Measurements from ENCODE around the gene HIGD2A. TPM values are rescaled to one million over a fixed set of nuclear protein-coding genes. Genes with fewer than 3 reads are reported as not detected.
A peak's percentile ranks its signal among the peaks of the same experiment; 100 is the strongest.

Gene HIGD2A
- total RNA-seq, 6 donors from 2014 or later: 46.5 to 108 (median 93.6) TPM

- H3K27me3 ChIP-seq: peaks cover 0 to 6% (median 0%) of the 10 kb centered on the region in 4 donors
- TF ChIP-seq POLR2AphosphoS5 (IDR thresholded peaks at IDR 0.05): peak; percentile 68 to 99
- TF ChIP-seq CTCF (IDR thresholded peaks at IDR 0.05): peak in 4 of 6 experiments; percentile 11 to 47 (median 20)
- peak in 3 of 4 donors; percentile 39 to 97 (median 90) for TF ChIP-seq POLR2A (IDR thresholded peaks at IDR 0.05)
- TF ChIP-seq EP300 (IDR thresholded peaks at IDR 0.05): peak in 1 of 4 donors; percentile 2
- peaks cover 21 to 44% (median 28%) of the 10 kb centered on the region in 4 donors for H3K4me1 ChIP-seq
- H3K27ac ChIP-seq: peak within 1 kb of the TSS; percentile 62 to 90 (median 85)
- H3K36me3 ChIP-seq: peaks cover 0 to 23% (median 9%) of the 10 kb centered on the region in 4 donors
- ATAC-seq (ENCODE audit: low FRiP score in 2 of 2): peak; percentile 97 to 98
- peak; percentile 97 for DNase-seq
- H3K9me3 ChIP-seq: no peaks in the 10 kb centered on the region
- peak within 1 kb of the TSS; percentile 85 to 98 (median 96) for H3K4me3 ChIP-seq
- WGBS, 2 donors: 2 to 3% methylated on average over 19 to 39 of the region's 56 CpGs
Observed at GRCh38 chr5:176361437-176362232, 26.9 kb upstream of the HIGD2A start, which contains the start of gene KIAA1191. Gene KIAA1191 (minus strand): TSS chr5:176361764. CDS start chr5:176359508, 2,256 bp downstream.

- H3K4me3 ChIP-seq: peak overlapping the region in 3 of 4 donors; percentile 85 to 97 (median 96)
- H3K9me3 ChIP-seq: no peaks in the 10 kb centered on the region
- peaks cover 0 to 18% (median 7%) of the 10 kb centered on the region in 4 donors for H3K36me3 ChIP-seq
- no peak for DNase-seq
- TF ChIP-seq POLR2AphosphoS5 (IDR thresholded peaks at IDR 0.05): no peak
- TF ChIP-seq EP300 (IDR thresholded peaks at IDR 0.05): no peak
- TF ChIP-seq CTCF (IDR thresholded peaks at IDR 0.05): no peak
- no peak for TF ChIP-seq POLR2A (IDR thresholded peaks at IDR 0.05)
- peaks cover 0 to 6% (median 0%) of the 10 kb centered on the region in 4 donors for H3K27me3 ChIP-seq
- no peak for ATAC-seq (ENCODE audit: low FRiP score in 2 of 2)
- peak overlapping the region in 3 of 4 donors; percentile 81 to 90 (median 89) for H3K27ac ChIP-seq
- peaks cover 21 to 44% (median 28%) of the 10 kb centered on the region in 4 donors for H3K4me1 ChIP-seq
- WGBS, 2 donors: 68 to 69% methylated on average over 7 to 8 of the region's 8 CpGs
Observed at GRCh38 chr5:176362233-176362490, 26.4 kb upstream of the HIGD2A start.

GRCh38 chr5:176364765-176365350, 23.7 kb upstream of the HIGD2A start:
- Histone ChIP-seq H3K9me3 (no peaks in the 10 kb centered on the region), H3K4me3 (peak overlapping the region; percentile 72 to 89 (median 84)), H3K36me3 (peaks cover 0 to 8% (median 3%) of the 10 kb centered on the region in 4 donors), H3K27me3 (peaks cover 0 to 6% (median 0%) of the 10 kb centered on the region in 4 donors), H3K27ac (peak overlapping the region in 3 of 4 donors; percentile 2 to 79 (median 50)), H3K4me1 (peaks cover 19 to 39% (median 27%) of the 10 kb centered on the region in 4 donors)
- TF ChIP-seq POLR2A (IDR thresholded peaks at IDR 0.05) (peak in 1 of 4 donors; percentile 14), CTCF (IDR thresholded peaks at IDR 0.05) (no peak), POLR2AphosphoS5 (IDR thresholded peaks at IDR 0.05) (no peak)
- ATAC-seq (ENCODE audit: low FRiP score in 2 of 2) (peak in 1 of 2 donors; percentile 0), DNase-seq (no peak)
- WGBS, 2 donors: 27 to 31% methylated on average over 24 to 28 of the region's 28 CpGs

GRCh38 chr5:176365351-176366231, 23.0 kb upstream of the HIGD2A start, which contains the start of gene ARL10:
Gene ARL10 (plus strand): TSS chr5:176365487. CDS start chr5:176365564, 77 bp downstream.
- 0 to 2% methylated on average over 22 to 31 of the region's 108 CpGs for WGBS, 2 donors
- no peaks in the 10 kb centered on the region for H3K9me3 ChIP-seq
- H3K4me1 ChIP-seq: peaks cover 13 to 32% (median 22%) of the 10 kb centered on the region in 4 donors
- peak in 1 of 2 donors; percentile 79 for ATAC-seq (ENCODE audit: low FRiP score in 2 of 2)
- H3K27me3 ChIP-seq: peaks cover 0 to 6% (median 0%) of the 10 kb centered on the region in 4 donors
- H3K27ac ChIP-seq: peak within 1 kb of the TSS in 3 of 4 donors; percentile 2 to 79 (median 50)
- H3K4me3 ChIP-seq: peak within 1 kb of the TSS; percentile 72 to 89 (median 84)
- peak; percentile 23 to 91 for DNase-seq
- peaks cover 0 to 13% (median 3%) of the 10 kb centered on the region in 4 donors for H3K36me3 ChIP-seq
- TF ChIP-seq POLR2AphosphoS5 (IDR thresholded peaks at IDR 0.05): no peak
- TF ChIP-seq POLR2A (IDR thresholded peaks at IDR 0.05): no peak
- TF ChIP-seq EP300 (IDR thresholded peaks at IDR 0.05): no peak
- no peak for TF ChIP-seq CTCF (IDR thresholded peaks at IDR 0.05)
